Measurements from ENCODE around the gene GLYATL1.

GLYATL1 gene

DNA sequence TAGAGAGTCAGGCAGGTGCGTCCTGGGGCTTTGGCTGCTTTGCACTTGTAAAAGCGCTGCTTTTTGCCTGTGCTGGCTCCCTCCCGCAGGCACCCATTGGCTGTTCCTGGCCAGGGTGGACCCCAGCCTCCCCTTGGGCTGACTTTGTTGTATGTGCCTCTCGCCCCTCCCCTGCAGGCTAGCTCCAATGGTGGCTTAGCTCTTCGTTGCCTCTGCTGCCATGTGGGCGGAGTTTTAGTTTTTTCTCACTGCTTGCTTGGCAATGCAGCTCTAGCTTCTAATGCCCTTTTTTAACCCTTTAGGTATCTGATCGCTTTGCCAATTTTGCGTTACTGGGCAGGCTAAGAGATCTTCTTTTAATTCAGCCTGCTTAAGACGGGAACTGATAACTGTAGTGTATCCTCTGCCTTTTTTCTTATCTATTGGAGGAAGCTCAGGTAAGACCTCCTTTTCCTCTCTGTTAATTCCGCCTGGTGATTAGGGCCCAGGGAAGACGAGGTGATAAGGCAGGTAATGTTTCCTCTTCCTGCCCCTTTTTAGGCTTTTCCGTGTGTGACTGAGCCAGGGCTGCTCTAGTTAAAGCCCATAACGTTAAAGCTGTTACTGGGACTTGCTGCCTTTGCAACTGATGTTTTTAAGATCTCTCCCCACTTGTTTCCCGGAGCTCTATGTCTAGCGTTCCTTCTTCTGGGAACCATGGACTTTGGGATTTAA lies 11.7 kb upstream of the GLYATL1 start:
- peak; percentile 93 for DNase-seq

DNA sequence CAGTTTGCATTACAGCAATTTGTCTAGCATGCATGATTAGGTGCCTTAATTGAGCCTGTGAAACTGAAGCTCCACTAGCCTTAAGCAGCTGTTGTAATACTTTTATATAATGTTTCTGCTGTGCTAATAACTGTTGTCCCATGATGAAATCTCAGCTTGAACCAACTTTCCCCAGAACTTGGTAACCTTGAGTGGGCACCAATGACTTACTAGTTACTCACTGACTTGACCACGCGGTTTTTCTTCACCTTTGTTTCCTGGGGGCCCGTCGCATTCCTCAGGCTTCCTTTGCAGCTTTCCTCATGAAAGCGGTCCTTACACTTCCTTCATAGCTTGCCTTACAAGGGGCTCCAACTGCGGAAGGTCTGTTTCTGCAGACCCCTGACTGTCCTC lies 11.2 kb upstream of the GLYATL1 start:
- no peak for DNase-seq

DNA sequence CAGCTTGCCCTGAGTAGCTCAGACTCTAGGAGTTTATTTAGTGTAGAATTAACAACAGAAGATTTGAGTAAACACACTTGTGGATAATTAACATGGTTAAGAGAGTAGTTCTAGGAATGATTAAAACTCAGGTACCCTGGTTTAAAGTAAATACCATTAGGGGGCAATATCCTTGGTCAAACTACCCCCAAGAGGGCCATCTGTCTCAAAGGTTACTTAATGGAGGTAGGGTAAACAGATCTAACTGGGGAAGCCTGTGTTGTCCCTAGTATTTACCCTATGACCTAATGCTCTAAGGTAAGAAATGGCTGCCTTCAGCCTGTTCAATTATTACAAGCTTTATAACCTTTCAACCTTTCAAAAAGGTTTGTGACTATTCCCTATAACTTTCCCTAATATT lies 10.6 kb upstream of the GLYATL1 start:
- peak; percentile 94 for DNase-seq

DNA sequence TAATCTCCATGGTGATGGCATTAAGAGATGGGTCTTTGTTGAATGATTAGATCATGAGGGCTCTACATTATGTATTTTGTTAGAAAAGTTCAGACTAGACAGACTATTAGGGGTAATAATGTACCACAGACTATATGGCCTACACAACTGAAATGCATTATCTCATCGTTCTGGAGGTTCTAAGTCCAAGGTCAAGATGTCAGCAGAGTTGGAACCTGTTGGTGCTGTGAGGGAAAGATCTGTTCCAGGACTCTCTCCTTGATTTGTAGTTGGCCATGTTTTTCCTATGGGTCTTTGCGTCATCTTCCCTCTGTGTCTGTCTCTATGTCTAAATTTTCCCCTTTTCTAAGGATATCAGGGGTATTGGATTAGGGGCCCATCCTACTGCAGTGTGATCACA lies 8.4 kb upstream of the GLYATL1 start:
- no peak for DNase-seq

DNA sequence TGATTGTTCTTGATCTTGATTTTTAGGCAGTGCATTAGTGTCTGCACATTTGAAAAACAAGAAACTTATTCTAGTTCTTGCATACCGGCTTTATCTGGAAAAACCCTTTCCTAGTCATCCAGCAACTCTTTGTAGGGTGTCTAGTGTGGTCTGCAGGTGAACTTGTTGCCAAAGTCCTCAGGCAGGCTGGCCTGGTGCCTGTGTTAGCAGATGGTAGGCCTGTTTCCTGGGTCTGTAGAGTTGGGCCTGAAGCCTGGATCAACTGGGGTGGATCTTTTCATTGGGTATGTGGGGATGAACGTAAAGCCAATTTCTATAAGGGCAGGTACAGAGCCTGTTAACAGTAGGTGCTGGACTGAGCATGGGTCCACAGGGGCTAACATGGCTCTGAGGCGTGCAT lies 5.6 kb upstream of the GLYATL1 start:
- DNase-seq, result no peak

DNA sequence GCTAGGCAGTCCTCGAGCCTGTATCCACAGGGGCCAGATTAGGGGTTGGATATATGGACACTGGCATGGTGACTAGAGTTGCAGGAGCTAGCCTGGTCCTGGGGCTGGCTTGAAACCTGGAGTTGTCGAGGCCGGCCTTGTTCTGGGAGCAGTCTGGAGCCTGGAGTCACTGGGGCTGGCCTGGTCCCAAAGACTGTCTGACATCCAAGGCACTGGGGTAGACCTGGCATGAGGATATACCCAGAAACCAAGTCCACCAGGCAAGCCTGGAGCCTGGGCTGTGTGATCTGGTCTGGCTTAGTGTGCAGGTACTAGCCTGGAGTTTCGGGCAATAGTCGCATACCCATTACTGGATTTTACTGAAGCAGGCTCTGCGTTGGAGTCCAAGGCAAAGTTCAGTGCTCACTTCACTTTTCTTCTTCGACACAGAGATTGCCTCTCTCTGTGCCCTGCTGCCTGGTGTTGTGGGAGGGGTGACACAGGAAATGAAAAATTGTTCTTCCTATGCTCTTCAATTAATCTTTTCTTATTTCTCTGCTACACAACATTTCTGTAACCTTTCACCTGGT lies 4.3 kb upstream of the GLYATL1 start:
- DNase-seq, result no peak

DNA sequence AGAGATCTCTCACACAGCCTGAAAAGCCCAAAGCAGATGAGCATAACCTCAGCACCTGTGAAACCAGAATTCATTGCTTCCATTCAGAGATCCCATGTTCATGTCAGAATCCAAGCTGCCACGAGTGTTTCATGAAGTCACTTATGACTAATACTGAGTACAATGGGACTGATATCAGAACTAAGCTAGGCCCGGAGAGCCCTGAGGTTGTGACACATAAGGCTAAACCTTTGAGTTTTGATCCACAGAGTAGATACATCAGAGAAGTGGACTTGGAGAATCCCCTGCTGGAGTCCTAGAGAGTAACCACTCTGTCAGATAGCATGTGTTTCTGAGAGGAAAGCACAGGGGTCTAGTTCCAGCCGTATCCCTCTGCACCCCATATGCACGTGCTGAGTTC lies 890 bp upstream of the GLYATL1 start:
- DNase-seq, result no peak

DNA sequence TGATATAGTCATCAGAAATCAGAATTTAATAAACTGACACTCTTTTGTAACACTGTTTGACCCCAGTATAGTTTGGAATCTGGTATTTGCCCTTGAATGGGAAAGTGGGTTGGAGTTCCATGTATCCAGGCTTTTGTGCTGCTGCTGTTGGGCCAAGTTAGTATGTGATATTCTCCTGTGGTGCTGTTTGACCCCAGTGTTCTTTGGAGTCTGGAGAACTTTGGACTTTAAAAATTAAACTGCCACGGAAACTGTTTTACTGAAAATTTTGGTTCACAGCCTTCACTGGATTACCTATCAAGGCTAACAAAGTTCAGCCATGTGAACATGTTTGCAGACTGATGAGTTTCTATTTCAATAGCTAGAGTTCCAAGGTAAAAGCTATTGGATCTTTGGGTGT lies 740 bp downstream of the GLYATL1 start:
- DNase-seq, result no peak

DNA sequence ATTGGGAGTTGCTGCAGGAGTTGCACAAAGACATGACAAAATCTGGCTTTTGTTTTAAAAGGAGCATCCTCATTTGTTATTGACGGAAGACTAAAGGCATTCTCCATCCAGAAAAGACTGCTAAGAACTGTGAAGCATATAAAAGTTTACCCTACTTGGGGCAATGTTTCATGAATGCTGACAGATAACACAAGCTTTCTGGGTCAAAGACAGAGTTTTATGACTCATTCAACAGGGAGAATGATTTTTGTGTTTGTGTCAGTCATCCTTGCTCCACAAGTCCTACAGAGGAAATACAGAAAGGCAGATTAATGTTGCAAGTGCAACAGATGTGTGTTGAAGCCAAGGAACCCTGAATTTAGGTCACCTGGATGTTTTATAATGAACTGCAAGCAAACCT lies 2.5 kb downstream of the GLYATL1 start:
- no peak for DNase-seq

DNA sequence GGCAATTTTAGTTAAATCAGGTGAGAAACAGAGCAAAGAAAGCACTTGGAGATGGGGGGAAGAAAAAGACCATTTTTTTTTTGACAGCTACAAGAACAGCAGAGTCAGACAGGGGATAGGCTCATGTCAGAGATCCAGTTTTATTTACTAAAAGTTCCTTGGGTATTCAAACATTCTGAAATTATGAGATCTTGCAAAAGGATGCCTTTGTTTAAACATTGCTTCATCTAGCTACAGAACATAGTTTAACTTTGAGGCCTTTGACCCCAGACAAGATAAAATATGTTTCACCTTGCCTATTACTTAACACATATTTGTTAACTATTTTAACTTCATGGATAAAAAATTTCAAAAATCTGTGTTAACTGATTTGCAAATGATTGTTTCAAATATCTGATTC lies 6.4 kb downstream of the GLYATL1 start:
- no peak for DNase-seq

DNA sequence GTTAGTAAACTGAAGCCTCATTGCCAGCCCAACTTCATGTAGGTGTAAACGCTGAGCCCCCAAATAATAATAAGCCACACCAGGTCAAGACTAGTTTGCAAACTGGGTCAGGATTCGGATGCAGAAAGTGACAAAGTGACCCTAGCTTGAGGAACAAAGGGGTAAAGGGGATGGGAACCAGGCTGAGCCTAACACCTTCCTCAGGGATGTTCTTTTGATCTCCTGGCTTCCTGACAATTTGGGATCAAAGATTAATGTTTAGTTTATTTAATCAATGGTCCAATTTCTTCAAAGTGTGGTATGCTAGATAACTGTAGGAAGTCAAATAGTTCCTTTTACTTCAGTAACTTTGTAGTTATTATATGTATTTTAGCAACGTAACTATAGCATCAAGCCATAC lies 9.9 kb downstream of the GLYATL1 start:
- no peak for DNase-seq

DNA sequence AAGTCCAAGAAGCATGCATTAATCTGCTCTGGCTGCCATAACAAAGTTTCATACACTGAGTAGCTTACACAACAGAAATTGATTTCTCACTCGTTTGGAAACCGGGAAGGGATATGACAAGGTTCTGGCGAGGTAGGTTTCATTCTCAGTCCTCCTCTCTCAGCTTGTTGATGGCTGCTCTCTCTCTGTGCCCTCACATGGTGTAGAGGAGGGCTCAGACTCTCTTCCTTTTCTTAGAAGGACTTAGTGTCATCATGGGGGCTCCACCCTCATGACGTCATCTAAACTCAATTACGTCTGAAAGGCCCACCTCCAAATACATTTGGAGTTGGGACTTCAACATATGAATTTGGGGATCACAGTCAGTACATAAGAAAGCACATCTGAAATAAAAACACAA lies 18.6 kb downstream of the GLYATL1 start:
- no peak for DNase-seq

DNA sequence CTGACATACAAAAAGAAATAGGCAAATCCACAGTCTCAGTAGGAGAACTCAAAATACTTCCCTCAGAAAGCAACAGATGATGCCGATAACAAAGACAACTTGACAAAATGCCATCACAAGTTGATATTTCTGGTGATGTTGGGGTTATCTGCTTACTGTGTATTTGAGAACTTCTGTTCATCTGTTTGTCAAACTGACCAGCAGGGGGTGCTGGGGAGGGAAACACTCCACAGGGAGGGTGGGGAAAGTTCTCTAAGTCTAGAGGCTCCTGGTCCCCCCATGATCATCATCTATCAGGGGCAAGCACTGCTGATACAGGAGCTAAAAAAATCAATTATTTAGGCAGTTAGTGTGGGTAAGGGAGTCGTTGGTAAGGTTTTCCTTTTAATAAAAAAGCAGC lies 19.2 kb downstream of the GLYATL1 start:
- DNase-seq, result peak; percentile 36

DNA sequence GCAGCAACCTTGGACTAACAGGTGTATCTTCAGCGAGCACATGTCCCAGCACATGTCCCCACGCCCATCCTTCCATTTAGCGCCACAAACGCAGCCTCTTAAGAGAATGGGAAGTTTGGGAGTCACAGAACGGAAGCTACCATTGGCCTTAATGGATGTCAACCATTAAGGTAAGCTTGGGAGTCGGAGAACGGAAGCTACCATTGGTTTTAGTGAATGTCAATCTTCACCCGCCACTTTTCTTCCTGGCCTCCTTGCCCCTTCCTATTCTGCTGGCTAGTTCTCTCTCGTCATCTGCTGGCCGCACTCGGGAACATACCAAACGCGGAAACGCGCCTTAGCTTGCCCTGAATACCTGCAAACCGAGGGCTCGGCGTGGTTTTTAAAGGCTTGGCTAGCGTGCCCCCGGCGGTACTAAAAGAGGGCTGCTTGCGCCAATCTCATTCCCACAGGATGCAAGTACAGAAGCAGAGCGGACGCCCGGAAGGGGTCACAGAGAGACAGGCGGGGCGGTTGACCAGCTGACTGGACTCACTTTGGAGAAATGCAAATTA lies 24.3 kb downstream of the GLYATL1 start:
- DNase-seq, result no peak

DNA sequence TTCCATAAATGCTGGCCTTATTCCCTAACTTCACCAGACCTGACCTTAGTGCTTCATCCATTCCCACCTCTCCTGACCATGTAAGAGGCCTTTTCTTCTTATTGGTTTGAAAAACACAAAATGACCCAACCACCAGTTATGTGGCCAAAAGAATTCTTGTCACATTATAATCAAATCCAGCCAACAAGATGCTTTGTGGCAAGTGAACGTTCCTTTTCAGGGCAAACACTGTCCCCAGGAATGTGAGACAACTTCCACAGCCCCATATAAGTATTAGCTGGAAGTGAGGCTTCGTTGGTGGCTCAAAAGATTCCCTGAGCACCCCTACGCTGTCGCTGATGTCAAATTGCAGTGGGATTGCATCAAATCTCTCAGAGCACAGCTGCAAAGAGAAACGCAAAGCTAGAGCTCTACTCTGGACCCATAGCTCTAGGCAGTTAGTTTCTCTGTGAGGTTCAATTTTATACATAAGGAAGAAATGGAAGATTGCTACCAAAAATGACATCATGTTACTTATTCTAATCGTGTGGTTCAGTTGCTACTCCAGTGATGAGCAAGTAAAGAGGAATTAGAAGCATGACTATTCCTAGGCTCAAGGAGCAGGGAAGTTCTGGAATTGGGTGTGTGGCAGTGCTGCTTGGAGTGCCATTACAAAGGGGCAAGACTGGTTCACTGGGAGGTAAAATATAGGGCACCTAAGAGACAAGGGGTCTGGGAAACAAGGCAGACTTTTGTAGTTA lies 26.1 kb downstream of the GLYATL1 start:
- DNase-seq, result no peak

DNA sequence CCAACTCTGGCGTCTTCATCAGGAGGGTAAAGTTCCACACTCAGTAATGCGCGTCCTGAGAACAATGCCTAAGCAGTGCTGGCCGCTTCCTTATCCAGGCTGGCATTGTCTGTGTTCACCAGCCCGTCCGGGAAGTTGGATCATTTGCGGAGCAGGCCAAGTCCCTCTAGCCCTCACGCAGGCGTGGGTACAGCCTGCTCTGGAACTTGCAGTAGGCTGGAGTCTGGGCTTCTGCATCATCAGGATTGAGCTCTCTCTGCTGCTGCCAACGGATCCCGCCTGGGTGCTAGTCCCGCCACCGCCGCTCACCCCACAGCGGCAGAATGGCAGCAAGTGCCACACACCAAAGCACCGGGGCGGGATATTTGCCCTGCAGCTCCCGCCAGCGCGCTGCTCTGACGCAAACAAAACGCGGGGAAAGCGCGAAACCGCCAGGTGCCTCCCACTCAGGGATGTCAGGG lies 29.0 kb downstream of the GLYATL1 start:
- no peak for DNase-seq

DNA sequence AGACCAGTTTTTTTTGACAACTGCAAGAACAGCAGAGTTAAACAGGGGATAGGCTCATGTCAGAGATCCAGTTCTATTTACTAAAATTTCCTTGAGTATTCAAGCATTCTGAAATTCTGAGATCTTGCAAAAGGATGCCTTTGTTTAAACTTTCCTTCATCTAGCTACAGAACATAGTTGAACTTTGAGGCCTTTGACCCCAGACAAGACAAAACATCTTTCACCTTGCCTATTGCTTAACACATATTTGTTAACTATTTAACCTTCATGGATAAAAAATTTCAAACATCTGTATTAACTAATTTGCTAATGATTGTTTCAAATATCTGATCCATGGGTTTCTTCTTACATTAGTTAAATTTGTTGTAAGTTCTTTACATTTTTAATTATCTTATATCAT lies 38.2 kb downstream of the GLYATL1 start:
- DNase-seq, result no peak

DNA sequence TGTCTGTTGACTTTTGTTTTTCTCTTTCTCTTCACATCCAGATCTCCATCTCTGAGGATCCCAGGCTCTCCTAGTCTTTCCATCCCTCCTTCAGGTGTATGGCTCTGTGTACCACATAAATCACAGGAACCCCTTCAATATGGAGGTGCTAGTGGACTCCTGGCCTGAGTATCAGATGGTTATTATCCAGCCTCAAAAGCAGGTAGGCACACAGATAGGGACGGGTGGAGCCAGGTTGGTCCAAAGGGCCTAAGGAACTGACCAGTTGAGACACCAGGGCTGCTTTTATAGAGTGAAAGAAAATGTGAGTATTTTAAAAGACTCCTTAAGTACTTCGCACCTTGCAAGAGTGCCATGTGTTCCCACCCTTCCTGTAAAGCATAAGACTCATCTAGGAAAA lies 39.9 kb downstream of the GLYATL1 start:
- no peak for DNase-seq

DNA sequence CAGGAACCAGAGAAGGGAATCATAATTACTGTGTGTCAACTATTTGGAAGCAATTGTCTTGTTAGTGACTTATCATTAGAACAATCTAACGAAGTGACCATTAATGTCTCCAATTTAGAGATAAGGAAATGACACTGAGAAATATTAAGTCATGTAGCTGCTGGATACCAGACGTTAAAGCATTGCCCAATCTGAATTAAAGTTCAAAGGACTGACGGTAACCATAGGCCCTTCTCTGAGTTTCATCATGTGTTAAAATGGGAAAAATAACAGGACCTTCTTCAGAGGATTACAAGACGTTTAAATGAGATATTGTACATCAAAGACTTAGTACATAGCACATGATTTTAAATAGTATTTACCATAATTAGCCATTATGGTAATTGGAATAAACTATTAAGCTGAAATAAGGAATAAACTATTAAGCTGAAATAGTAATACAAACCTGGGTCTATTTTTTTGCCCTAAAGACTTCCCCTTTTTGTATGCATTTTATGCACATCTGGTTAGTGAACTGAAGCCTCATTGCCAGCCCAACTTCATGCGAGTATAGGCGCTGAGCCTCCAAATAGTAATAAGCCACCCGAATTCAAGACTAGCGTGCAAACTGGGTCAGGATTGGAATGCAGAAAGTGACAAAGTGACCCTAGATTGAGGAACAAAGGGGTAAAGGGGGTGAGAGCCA lies 41.0 kb downstream of the GLYATL1 start:
- no peak for DNase-seq

DNA sequence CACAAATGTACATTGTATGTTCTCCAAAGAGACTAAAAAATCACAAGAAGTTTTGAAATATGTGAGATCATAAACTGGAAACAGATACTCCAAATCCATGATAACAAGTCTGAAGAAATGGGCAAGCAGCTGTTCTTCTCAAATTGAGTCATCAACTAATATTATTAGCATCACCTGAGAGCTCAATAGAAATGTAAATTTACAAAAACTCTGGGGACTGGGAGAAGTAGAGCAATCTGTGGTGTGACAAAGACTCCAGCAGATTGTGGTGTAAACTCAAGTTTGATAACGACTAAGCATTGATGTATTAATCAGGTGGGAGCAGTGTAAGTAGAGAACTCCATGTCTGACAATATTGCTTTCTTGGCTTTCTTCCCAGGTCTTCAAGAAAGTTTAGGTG lies 53.2 kb downstream of the GLYATL1 start:
- peak; percentile 27 for DNase-seq

DNA sequence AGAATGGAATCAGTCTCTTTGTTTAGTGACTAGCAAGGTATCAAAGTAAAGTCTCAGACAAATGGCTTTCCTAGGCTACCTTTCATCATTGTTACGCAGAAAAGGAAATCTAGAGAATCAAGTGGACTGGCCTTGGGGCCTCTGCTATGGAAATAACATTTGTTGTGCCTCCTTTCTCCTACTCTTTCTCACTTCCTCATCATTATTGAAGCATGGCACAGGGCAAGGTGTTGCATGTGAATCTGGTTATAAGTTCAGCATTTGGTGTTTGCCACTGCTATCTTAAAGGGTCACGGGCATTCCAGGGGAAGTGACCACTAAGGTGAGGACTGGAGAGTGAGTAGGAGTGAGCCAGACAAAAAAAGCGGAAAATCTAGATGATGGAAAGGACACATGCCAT lies 54.9 kb downstream of the GLYATL1 start:
- no peak for DNase-seq

DNA sequence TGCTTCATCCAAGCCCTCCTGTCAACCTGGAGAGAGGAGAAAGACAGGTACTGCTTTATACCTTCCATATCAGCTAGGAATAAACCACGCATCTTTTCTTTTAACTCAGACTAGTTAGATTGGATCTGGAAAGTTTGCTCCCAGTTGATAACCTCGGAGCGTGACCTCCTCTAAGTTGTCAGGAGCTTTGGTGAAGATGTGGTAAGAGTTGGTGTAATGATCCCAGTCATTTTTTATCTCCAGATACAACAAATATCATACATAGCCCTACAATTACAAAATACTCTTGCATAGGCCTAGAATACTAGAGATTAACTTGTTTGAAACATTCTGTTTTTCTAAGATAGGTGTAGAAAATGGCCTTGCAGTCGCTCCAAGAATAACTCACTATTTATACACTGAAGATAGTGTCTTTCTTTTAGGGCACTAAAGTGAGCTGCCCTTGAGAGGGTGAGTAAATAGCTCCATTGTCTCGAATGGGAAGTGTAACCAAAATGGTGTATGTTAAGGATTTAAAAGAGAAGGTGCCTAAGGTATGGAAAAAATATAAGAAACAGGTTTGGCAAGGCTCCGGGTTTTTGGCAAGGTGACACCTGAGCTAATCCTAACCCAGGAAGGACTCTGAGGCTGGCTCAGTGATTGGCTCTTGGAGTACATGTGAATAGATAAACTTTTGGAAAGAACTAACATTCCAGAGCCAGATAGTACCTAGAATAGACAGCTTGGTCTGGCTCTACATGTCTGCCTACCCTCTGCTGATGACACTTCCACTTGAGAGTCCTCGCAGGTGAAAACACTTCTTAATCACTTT lies 59.4 kb downstream of the GLYATL1 start:
- DNase-seq, result no peak

DNA sequence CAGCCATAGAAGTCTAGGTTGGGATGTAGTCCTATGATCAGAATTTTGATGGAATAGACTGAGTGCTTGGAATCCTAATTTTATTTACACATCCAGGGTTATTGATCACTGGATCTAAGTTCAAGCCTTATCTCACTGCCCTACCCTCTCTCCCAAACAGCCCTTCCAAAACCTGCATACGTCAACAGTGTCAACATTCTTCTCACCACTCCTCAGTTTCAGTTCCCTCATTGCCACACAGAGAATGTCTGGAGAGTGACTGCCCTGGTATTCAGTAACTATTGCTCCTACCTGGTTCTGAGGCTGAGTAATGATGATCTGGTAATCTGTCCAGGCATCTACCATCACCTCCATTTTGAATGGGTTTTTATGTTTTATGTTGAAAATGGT lies 60.0 kb downstream of the GLYATL1 start:
- DNase-seq, result no peak

Measured in DMS79 treated with DMSO at 0.1 percent for 48 hours (cell line).